Neural cell (in vitro differentiated cells): ENCODE data around the gene DPP6.
"Not testable (repeated sequence)": the region's sequence is repeated elsewhere in the genome, so short reads cannot be mapped to it uniquely, and the experiment has no call there.

Source experiments
- CTCF ChIP-seq: fragments of 450-650 bp; IDR thresholded peaks from 2 replicates; pipeline ENCODE4 v1.5.1; 2014; ENCODE audit warnings: antibody characterized with exemption, mild to moderate bottlenecking, moderate library complexity; ENCODE audit not compliant: poor library complexity, severe bottlenecking
- EP300 ChIP-seq: fragments of 450-650 bp; conservative IDR thresholded peaks from 2 replicates; pipeline ENCODE4 v1.6.1; 2014; ENCODE audit warnings: antibody characterized with exemption, mild to moderate bottlenecking, moderate library complexity; ENCODE audit not compliant: poor library complexity, severe bottlenecking
- POLR2AphosphoS5 ChIP-seq: IDR thresholded peaks from 2 replicates; pipeline ENCODE4 v1.6.1; 2012
- REST ChIP-seq: IDR thresholded peaks from 2 replicates; pipeline ENCODE4 v1.6.1; 2012; ENCODE audit warnings: borderline replicate concordance
- TAF1 ChIP-seq: IDR thresholded peaks from 2 replicates; pipeline ENCODE4 v1.6.1; 2012; ENCODE audit warnings: low read depth

GRCh38 chr7:154050394-154050793 is 1.8 kb upstream of the DPP6 start:
- not testable (repeated sequence) for TF ChIP-seq CTCF, EP300, TAF1, POLR2AphosphoS5, REST
